ENCODE results near the gene EFHC1. TPM values are rescaled to one million over a fixed set of nuclear protein-coding genes. Genes with fewer than 3 reads are reported as not detected.

The EFHC1 gene
- total RNA-seq, 1 donor from 2014 or later = 23.2 TPM

DNA sequence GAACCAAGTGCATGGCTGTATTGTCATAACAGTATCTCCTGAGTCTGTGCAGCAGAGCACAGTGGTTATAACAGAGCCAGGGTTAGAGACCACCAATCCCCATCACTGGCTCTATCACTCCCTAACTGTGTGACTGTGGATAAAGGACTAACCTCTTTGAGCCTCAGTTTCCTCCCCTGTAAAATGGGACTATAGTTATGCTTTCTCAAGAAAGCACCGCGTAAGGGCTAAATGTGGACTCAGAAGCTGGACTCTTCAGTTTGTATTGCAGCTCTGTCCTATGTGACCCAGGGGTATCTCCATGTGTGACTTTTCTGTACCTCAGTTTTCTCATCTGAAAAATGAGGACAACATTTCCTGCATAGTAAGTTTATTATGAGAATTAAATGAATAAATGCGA, 96.8 kb downstream of the EFHC1 start:
- POLR2A ChIA-PET = no interaction called here
- peaks cover 65% of the 10 kb centered on the region for H3K36me3 Mint-ChIP-seq (ENCODE audit: low read depth)
- CTCF ChIA-PET = no interaction called here
- intact Hi-C loops (cut with micrococcal nuclease) = no loop called here
- no peaks in the 10 kb centered on the region for H3K9me3 Mint-ChIP-seq
- peaks cover 3% of the 10 kb centered on the region for H3K4me1 Mint-ChIP-seq
- H3K27ac Mint-ChIP-seq = no peak overlapping the region
- H3K27me3 Mint-ChIP-seq = no peaks in the 10 kb centered on the region
- no peak overlapping the region for H3K4me3 Mint-ChIP-seq
- TF ChIP-seq, protein P1, sequence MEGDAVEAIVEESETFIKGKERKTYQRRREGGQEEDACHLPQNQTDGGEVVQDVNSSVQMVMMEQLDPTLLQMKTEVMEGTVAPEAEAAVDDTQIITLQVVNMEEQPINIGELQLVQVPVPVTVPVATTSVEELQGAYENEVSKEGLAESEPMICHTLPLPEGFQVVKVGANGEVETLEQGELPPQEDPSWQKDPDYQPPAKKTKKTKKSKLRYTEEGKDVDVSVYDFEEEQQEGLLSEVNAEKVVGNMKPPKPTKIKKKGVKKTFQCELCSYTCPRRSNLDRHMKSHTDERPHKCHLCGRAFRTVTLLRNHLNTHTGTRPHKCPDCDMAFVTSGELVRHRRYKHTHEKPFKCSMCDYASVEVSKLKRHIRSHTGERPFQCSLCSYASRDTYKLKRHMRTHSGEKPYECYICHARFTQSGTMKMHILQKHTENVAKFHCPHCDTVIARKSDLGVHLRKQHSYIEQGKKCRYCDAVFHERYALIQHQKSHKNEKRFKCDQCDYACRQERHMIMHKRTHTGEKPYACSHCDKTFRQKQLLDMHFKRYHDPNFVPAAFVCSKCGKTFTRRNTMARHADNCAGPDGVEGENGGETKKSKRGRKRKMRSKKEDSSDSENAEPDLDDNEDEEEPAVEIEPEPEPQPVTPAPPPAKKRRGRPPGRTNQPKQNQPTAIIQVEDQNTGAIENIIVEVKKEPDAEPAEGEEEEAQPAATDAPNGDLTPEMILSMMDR (IDR thresholded peaks at IDR 0.05) = no peak
- ATAC-seq (ENCODE audit: low read depth) (no peak), DNase-seq (no peak)

DNA sequence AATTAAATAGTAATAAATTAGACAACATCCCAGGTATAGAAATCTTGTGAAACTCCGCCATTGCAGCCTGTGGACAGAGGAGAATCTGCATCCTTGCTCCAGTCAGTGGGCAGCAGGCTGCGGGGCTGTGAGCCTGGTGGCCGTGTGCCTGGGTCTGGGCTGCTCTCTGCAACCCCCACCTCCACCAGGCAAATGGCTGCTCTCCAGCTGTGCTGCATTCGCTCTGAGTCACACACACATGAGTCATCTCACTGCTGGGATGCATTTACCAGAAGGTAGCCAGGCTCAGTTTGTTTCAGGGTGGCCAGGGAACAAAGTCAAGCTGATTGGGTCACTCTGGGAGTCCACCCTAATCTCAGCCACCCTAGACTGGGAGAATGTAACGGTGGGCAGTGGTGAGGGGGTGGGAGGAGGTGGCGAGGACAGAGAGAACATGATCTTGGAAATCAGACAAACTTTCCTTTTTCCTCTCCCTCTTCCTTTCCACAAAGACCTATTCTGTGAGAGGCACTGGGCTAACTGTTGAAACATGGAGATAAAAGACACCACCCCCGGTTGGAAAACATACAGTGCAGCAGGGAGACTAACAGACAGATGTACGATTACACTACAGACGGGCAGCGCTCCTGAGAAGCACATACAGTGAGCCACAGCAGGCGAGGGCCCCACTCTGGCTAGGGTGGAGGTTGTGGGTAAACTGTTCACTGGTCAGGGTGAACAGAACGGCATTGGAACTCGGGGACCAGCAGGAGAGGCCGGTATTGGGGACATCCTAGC, 97.5 kb downstream of the EFHC1 start:
- ATAC-seq (ENCODE audit: low read depth) (peak; percentile 68), DNase-seq (no peak)
- CTCF ChIA-PET = no interaction called here
- POLR2A ChIA-PET = no interaction called here
- no peaks in the 10 kb centered on the region for H3K9me3 Mint-ChIP-seq
- H3K27me3 Mint-ChIP-seq = no peaks in the 10 kb centered on the region
- H3K27ac Mint-ChIP-seq = peak overlapping the region; percentile 19
- H3K36me3 Mint-ChIP-seq (ENCODE audit: low read depth) = peaks cover 59% of the 10 kb centered on the region
- no peak overlapping the region for H3K4me3 Mint-ChIP-seq
- H3K4me1 Mint-ChIP-seq = peaks cover 3% of the 10 kb centered on the region
- TF ChIP-seq, protein P1 (IDR thresholded peaks at IDR 0.05) = no peak
- intact Hi-C loops (cut with micrococcal nuclease) = no loop called here

DNA sequence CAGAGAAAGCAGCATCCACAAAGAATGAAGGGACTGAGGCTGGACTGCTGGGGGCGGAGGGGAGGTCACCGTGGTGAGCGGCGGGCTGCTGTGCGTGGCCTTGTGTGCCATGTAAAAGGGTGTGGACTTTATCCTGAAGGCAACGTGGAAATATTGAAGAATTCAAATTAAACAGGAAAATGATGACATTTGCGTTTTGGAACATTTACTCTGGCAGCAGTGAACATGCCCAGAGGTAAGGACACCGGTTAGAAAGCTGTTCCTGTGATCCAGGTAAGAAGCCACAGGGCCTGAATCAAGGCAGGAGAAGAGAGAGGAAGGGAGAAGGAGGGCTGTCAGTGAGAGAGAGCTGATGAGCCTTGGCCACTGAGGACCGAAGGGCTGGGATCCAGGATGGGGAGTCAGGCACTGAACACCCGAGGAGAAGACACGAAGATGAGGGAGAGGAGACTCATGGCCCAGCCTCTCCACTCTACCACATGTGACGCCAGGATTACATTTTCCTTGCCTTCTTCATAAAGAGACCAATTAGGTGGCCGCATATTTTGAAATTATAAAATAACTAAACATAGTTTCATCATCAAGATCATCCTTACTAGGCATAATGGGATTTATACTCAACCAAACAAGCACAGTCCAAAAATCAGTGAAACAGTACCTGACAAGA, 98.3 kb downstream of the EFHC1 start:
- ATAC-seq (ENCODE audit: low read depth) (no peak), DNase-seq (no peak)
- intact Hi-C loops (cut with micrococcal nuclease) = no loop called here
- H3K4me3 Mint-ChIP-seq = no peak overlapping the region
- H3K4me1 Mint-ChIP-seq = peaks cover 4% of the 10 kb centered on the region
- H3K9me3 Mint-ChIP-seq = no peaks in the 10 kb centered on the region
- ChIA-PET POLR2A (no interaction called here), CTCF (no interaction called here)
- H3K27ac Mint-ChIP-seq = no peak overlapping the region
- TF ChIP-seq, protein P1 (IDR thresholded peaks at IDR 0.05) = no peak
- no peaks in the 10 kb centered on the region for H3K27me3 Mint-ChIP-seq
- H3K36me3 Mint-ChIP-seq (ENCODE audit: low read depth) = peaks cover 54% of the 10 kb centered on the region

DNA sequence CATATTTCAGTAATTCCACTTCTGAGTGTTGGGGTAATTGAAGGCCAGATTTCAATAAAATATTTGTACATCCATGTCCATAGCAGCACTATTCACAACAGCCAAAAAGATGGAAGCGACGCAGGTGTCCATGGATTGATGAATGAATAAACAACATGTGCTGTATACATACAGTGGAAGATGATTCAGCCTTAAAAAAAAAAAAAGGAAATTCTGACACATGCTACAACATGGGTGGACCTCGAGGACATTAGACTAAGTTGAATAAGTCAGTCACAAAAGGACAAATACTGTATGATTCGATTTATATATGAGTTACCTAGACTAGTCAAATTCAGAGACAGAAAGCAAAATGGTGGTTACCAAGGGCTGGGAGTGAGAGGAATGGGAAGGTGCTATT, 99.5 kb downstream of the EFHC1 start:
- H3K4me3 Mint-ChIP-seq = no peak overlapping the region
- POLR2A ChIA-PET = no interaction called here
- peaks cover 4% of the 10 kb centered on the region for H3K4me1 Mint-ChIP-seq
- intact Hi-C loops (cut with micrococcal nuclease) = no loop called here
- CTCF ChIA-PET = no interaction called here
- H3K36me3 Mint-ChIP-seq (ENCODE audit: low read depth) = peaks cover 43% of the 10 kb centered on the region
- DNase-seq (no peak), ATAC-seq (ENCODE audit: low read depth) (no peak)
- TF ChIP-seq, protein P1 (IDR thresholded peaks at IDR 0.05) = no peak
- H3K27me3 Mint-ChIP-seq = no peaks in the 10 kb centered on the region
- H3K27ac Mint-ChIP-seq = no peak overlapping the region
- no peaks in the 10 kb centered on the region for H3K9me3 Mint-ChIP-seq

DNA sequence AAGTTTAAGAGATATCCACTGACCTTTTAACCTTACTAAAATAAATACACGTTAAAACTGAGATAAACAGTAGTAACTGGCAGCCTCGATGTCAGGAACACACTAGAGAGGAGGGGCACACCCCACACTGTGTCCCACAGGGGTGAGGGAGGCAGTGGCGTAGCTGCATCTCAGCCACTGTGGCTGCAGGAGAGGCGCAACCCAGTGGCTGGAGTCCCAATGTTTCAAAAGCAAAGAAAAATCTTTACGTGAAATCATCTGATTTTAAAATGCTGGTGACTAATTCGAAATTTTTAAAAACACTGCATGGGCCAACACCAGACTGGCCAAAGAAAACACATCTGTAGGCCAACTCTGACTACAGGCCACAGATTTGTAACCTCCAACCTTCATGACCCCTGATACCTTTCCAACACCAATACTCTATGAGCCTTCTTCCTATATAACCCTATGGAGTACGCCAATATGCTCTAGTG, 102.0 kb downstream of the EFHC1 start:
- ChIA-PET POLR2A (no interaction called here), CTCF (no interaction called here)
- DNase-seq (no peak), ATAC-seq (ENCODE audit: low read depth) (no peak)
- H3K36me3 Mint-ChIP-seq (ENCODE audit: low read depth) = peaks cover 21% of the 10 kb centered on the region
- TF ChIP-seq, protein P1 (IDR thresholded peaks at IDR 0.05) = no peak
- intact Hi-C loops (cut with micrococcal nuclease) = no loop called here
- H3K4me3 Mint-ChIP-seq = no peak overlapping the region
- H3K27ac Mint-ChIP-seq = no peak overlapping the region
- H3K9me3 Mint-ChIP-seq = no peaks in the 10 kb centered on the region
- H3K4me1 Mint-ChIP-seq = peaks cover 4% of the 10 kb centered on the region
- H3K27me3 Mint-ChIP-seq = no peaks in the 10 kb centered on the region

Measured in activated B cell treated with CpG ODN at 0.5 μM for 24 hours (primary cell).